BE2C (cell line): Measurements from ENCODE around the gene RALGAPA2.

Experiments used
- DNase-seq: peaks from one replicate; pipeline ENCODE4 v3.0.0-alpha.2; 2020
- H3K27me3 ChIP-seq: fragments of 250-450 bp; sonication (Bioruptor Pico); 2 replicates; pipeline ENCODE4 v1.5.1; 2020; ENCODE audit warnings: mild to moderate bottlenecking
- H3K36me3 ChIP-seq: fragments of 250-450 bp; sonication (Bioruptor Pico); 2 replicates; pipeline ENCODE4 v1.5.1; 2020; ENCODE audit warnings: mild to moderate bottlenecking
- H3K4me1 ChIP-seq: fragments of 250-450 bp; sonication (Bioruptor Pico); 2 replicates; pipeline ENCODE4 v1.5.1; 2020
- H3K4me3 ChIP-seq: 2 replicates; pipeline ENCODE4 v1.5.1; 2011; ENCODE audit warnings: low read depth, low read length
- H3K9me3 ChIP-seq: fragments of 250-450 bp; sonication (Bioruptor Pico); 2 replicates; pipeline ENCODE4 v1.5.1; 2020
- CTCF ChIP-seq: IDR thresholded peaks from 2 replicates; pipeline ENCODE4 v1.5.1; 2012; ENCODE audit warnings: mild to moderate bottlenecking, low read depth, low read length

RALGAPA2 gene

DNA sequence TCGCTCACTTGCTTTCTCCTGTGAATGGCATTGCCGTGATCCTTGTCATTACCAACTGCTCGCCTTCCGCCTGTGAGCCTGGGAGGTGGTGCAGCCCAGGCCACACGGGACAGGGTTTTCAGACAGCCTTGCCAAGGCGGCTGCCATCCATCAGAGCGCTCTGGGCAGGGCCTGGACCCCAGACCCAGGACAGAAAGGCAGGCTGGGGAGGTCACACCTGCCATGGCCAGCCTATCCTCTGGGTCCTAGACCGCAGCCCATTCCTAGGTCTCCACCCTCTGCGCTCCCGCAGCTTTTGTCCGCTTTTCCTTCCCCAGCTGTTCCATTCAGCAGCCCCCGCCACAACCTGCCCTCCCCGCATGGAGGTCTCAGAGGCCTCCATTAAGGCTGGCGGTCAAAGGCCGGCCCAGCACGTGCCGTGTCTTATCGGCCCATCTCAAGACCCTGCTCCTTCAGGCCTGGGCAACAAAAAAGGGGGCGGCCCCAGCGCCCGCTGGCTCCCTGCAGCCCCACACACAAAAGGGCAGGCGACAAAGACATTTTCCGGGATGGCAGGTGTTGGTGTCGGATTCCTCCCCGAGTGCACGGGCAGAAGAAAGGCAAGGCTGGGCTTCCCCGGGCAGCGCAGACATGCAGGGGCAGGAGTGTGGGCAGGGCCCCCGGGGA lies 316.4 kb downstream of the RALGAPA2 start:
- TF ChIP-seq CTCF = no peak
- H3K9me3 ChIP-seq = no peaks in the 10 kb centered on the region
- H3K4me3 ChIP-seq = no peak overlapping the region
- no peak for DNase-seq
- H3K27me3 ChIP-seq = no peaks in the 10 kb centered on the region
- no peaks in the 10 kb centered on the region for H3K4me1 ChIP-seq
- H3K36me3 ChIP-seq = no peaks in the 10 kb centered on the region

DNA sequence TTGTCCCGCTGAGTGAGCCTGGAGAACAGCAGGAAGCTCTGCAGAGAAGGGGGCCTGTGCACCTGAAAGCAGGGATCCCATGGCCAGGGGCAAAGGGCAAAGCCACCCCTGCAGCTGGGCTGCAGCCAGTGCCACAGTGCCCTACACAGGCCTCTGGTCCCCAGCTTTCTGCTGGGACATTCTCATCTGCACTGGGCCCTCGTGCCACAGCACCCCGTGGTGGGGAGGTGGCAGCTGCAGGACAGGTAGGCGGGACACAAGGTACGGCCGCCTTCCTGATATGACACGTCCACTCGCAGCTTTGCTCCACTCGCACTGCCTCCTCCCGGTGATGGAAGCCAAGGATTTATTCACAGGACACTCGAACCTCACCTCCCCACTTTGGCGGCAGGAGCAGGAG lies 317.4 kb downstream of the RALGAPA2 start:
- Histone ChIP-seq H3K4me3 (no peak overlapping the region), H3K36me3 (no peaks in the 10 kb centered on the region), H3K27me3 (no peaks in the 10 kb centered on the region), H3K9me3 (no peaks in the 10 kb centered on the region), H3K4me1 (no peaks in the 10 kb centered on the region)
- no peak for TF ChIP-seq CTCF
- no peak for DNase-seq

- no peak for TF ChIP-seq CTCF
- no peaks in the 10 kb centered on the region for H3K9me3 ChIP-seq
- H3K36me3 ChIP-seq = no peaks in the 10 kb centered on the region
- no peaks in the 10 kb centered on the region for H3K27me3 ChIP-seq
- no peak overlapping the region for H3K4me3 ChIP-seq
- no peak for DNase-seq
- no peaks in the 10 kb centered on the region for H3K4me1 ChIP-seq
Measured at GRCh38 chr20:20393207-20394120, 319.0 kb downstream of the RALGAPA2 start.

DNA sequence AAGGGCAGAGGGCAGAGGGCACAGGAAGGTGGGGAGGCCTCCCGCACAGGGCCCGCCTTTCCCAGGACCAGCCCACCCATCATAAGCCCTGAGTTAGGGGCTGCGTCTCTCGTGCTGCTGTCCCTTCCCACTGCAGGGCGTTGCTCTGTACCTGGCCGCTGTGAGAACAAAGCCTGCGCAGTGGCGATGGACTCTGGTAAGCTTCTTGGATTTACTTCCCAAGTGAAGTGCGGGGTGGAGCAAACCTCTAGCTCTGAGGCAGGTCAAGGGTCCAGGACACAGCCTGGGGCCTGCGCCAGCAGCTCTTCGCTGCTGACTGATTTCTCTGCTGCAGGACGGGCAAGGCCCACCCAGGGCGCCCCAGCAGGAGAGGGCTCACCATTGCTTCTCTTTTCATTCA lies 320.7 kb downstream of the RALGAPA2 start:
- H3K4me3 ChIP-seq = no peak overlapping the region
- no peaks in the 10 kb centered on the region for H3K27me3 ChIP-seq
- no peak for DNase-seq
- no peaks in the 10 kb centered on the region for H3K9me3 ChIP-seq
- TF ChIP-seq CTCF = no peak
- H3K36me3 ChIP-seq = no peaks in the 10 kb centered on the region
- no peaks in the 10 kb centered on the region for H3K4me1 ChIP-seq

DNA sequence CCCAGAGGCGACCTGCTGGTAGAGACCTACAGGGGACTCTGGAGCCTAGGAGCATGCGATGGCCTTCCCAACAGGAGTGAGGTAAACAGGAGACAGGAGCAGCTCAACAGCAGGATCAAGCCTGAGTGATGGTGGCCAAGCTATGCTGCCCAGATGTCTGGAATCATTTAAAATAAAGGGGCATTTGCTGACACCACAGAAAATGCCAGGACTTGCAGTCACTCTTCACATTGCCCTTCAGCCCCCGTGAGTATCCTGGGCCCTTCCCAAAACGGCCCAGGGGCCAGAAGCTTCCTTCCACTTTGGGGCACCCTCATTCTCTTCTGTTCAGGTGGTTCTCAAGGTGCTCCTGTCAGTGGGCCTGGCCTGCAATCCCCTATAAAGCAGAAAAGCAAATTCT lies 321.3 kb downstream of the RALGAPA2 start:
- Histone ChIP-seq H3K9me3 (no peaks in the 10 kb centered on the region), H3K27me3 (no peaks in the 10 kb centered on the region), H3K4me3 (no peak overlapping the region), H3K36me3 (no peaks in the 10 kb centered on the region), H3K4me1 (no peaks in the 10 kb centered on the region)
- no peak for DNase-seq
- TF ChIP-seq CTCF = no peak

- Histone ChIP-seq H3K27me3 (no peaks in the 10 kb centered on the region), H3K4me3 (no peak overlapping the region), H3K36me3 (no peaks in the 10 kb centered on the region), H3K4me1 (no peaks in the 10 kb centered on the region), H3K9me3 (no peaks in the 10 kb centered on the region)
- DNase-seq = no peak
- no peak for TF ChIP-seq CTCF
Measured at GRCh38 chr20:20390393-20390792, 322.1 kb downstream of the RALGAPA2 start.
